Neural cell (in vitro differentiated cells): ENCODE results near the gene ANO9. TPM values are rescaled to one million over a fixed set of nuclear protein-coding genes. Genes with fewer than 3 reads are reported as not detected.

Experiments
- H2AFZ ChIP-seq: fragments of 200-600, 300-800 bp; sonication (generic), shearing (Covaris generic); 2 replicates; pipeline ENCODE4 v1.6.0; 2014; ENCODE audit warnings: low read depth, mild to moderate bottlenecking, antibody characterized with exemption, low read length, moderate library complexity
- H3F3A ChIP-seq: fragments of 200-600 bp; shearing (Covaris generic); 2 replicates; pipeline ENCODE4 v1.6.1; 2016; ENCODE audit warnings: mild to moderate bottlenecking, moderate library complexity, mixed read lengths, antibody characterized with exemption, low read length; ENCODE audit not compliant: insufficient read depth, poor library complexity, severe bottlenecking
- H3K27ac ChIP-seq: fragments of 200-600, 300-800 bp; sonication (generic), shearing (Covaris generic); 2 replicates; pipeline ENCODE4 v1.5.1; 2014; ENCODE audit warnings: mild to moderate bottlenecking, low read length, moderate library complexity
- H3K27me3 ChIP-seq: fragments of 300-800, 200-600 bp; sonication (generic), shearing (Covaris generic); 2 replicates; pipeline ENCODE4 v1.6.0; 2014; ENCODE audit warnings: mild to moderate bottlenecking, low read depth, low read length, moderate library complexity; ENCODE audit not compliant: insufficient read depth
- H3K36me3 ChIP-seq: fragments of 300-800, 200-600 bp; sonication (generic), shearing (Covaris generic); 2 replicates; pipeline ENCODE4 v1.5.1; 2014; ENCODE audit warnings: mild to moderate bottlenecking, antibody characterized with exemption, low read length, moderate library complexity; ENCODE audit not compliant: insufficient read depth
- H3K4me2 ChIP-seq: fragments of 300-800, 200-600 bp; sonication (generic), shearing (Covaris generic); 2 replicates; pipeline ENCODE4 v1.6.0; 2014; ENCODE audit warnings: mild to moderate bottlenecking, low read length
- H3K4me3 ChIP-seq: fragments of 300-800, 200-600 bp; sonication (generic), shearing (Covaris generic); 2 replicates; pipeline ENCODE4 v1.5.1; 2014; ENCODE audit warnings: mild to moderate bottlenecking, low read length, moderate library complexity
- H3K79me2 ChIP-seq: fragments of 200-600 bp; shearing (Covaris generic); replicated peaks from 2 replicates; pipeline ENCODE4 v1.6.0; 2014; ENCODE audit warnings: mild to moderate bottlenecking, low read length, moderate library complexity; ENCODE audit not compliant: insufficient read depth
- H3K9ac ChIP-seq: fragments of 300-800, 200-600 bp; sonication (generic), shearing (Covaris generic); 2 replicates; pipeline ENCODE4 v1.6.1; 2016; ENCODE audit warnings: mild to moderate bottlenecking, low read length, mixed read lengths
- H3K9me2 ChIP-seq: fragments of 200-600 bp; shearing (Covaris generic); 2 replicates; pipeline ENCODE4 v1.6.1; 2016; ENCODE audit warnings: mild to moderate bottlenecking, low read length, mixed read lengths; ENCODE audit not compliant: insufficient read depth
- H3K9me3 ChIP-seq: fragments of 200-600, 300-800 bp; sonication (generic), shearing (Covaris generic); 2 replicates; pipeline ENCODE4 v1.6.1; 2016; ENCODE audit warnings: mild to moderate bottlenecking, mixed run types, low read length, moderate library complexity, mixed read lengths
- H4K20me1 ChIP-seq: fragments of 200-600 bp; shearing (Covaris generic); 2 replicates; pipeline ENCODE4 v1.6.1; 2016; ENCODE audit warnings: mild to moderate bottlenecking, mixed run types; ENCODE audit not compliant: insufficient read depth
- EP300 ChIP-seq: fragments of 450-650 bp; conservative IDR thresholded peaks from 2 replicates; pipeline ENCODE4 v1.6.1; 2014; ENCODE audit warnings: antibody characterized with exemption, mild to moderate bottlenecking, moderate library complexity; ENCODE audit not compliant: poor library complexity, severe bottlenecking
- MXI1 ChIP-seq: fragments of 450-650 bp; conservative IDR thresholded peaks from 2 replicates; pipeline ENCODE4 v1.6.1; 2014; ENCODE audit warnings: antibody characterized with exemption, mild to moderate bottlenecking; ENCODE audit not compliant: poor library complexity, severe bottlenecking
- POLR2AphosphoS5 ChIP-seq: IDR thresholded peaks from 2 replicates; pipeline ENCODE4 v1.6.1; 2012
- RAD21 ChIP-seq: fragments of 450-650 bp; conservative IDR thresholded peaks from 2 replicates; pipeline ENCODE4 v1.6.1; 2014; ENCODE audit warnings: antibody characterized with exemption, mild to moderate bottlenecking, moderate library complexity
- SMC3 ChIP-seq: fragments of 450-650 bp; conservative IDR thresholded peaks from 2 replicates; pipeline ENCODE4 v1.6.1; 2014; ENCODE audit warnings: antibody characterized with exemption, mild to moderate bottlenecking, moderate library complexity; ENCODE audit not compliant: poor library complexity
- TAF1 ChIP-seq: IDR thresholded peaks from 2 replicates; pipeline ENCODE4 v1.6.1; 2012; ENCODE audit warnings: low read depth
- polyA plus RNA-seq: library from polyadenylated mRNA; depleted of rRNA; stranded (reverse); fragments of >200 nt; gene quantifications from 2 replicates; pipeline ENCODE4 v1.2.3, GENCODE V29; 2014
- TF ChIP-seq, protein P1 (sequence below): IDR thresholded peaks from 2 replicates; pipeline ENCODE4 v1.6.1; 2012; ENCODE audit warnings: borderline replicate concordance
- TF ChIP-seq, protein P2 (sequence below): fragments of 450-650 bp; IDR thresholded peaks from 2 replicates; pipeline ENCODE4 v1.5.1; 2014; ENCODE audit warnings: antibody characterized with exemption, mild to moderate bottlenecking, moderate library complexity; ENCODE audit not compliant: poor library complexity, severe bottlenecking

Gene ANO9
- polyA plus RNA-seq, 1 donor from 2014 or later = not detected

DNA sequence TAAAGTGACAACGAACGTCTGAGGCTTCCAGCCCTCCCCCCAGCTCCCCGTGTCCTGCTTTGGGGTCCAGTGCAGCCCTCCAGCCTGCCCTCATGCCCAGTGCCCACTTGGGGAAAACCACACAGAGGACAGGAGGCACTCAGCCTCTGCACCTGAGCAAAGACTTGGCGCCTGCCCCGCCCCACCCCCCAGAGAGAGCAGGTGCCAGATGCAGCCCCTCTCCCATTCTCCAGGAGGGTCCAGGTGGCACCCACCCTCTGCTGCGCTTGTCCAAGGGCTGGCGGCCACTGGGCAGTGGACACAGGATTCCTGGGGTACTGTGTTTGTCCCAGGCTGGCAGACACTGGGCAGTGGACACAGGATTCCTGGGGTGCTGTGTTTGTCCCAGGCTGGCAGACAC lies 49.5 kb upstream of the ANO9 start:
- no peak overlapping the region for H3K27ac ChIP-seq

DNA sequence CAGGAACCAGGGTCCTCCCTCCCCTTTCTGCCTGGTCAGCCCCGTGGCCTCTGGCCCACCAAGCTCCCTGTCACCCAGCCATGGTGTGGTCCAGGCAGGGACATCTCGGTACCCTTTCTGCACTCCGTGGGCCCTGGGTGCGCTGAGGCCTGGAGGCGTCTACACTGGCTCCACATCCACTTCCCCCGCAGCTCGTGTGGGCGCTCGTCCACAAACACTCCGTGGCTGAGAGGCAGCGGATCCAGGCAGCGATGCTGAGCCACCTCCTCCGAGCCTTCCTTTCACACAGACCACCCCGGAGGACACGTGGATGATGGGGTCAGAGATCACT lies 49.1 kb upstream of the ANO9 start:
- Histone ChIP-seq H3K9me3 (no peaks in the 10 kb centered on the region), H3K27ac (no peak overlapping the region), H4K20me1 (no peaks in the 10 kb centered on the region), H3F3A (no peaks in the 10 kb centered on the region), H2AFZ (no peak overlapping the region), H3K27me3 (no peaks in the 10 kb centered on the region), H3K79me2 (no peaks in the 10 kb centered on the region), H3K9ac (no peak overlapping the region), H3K36me3 (no peaks in the 10 kb centered on the region), H3K4me2 (no peak overlapping the region), H3K4me3 (no peak overlapping the region), H3K9me2 (no peaks in the 10 kb centered on the region)
- TF ChIP-seq, protein P1, sequence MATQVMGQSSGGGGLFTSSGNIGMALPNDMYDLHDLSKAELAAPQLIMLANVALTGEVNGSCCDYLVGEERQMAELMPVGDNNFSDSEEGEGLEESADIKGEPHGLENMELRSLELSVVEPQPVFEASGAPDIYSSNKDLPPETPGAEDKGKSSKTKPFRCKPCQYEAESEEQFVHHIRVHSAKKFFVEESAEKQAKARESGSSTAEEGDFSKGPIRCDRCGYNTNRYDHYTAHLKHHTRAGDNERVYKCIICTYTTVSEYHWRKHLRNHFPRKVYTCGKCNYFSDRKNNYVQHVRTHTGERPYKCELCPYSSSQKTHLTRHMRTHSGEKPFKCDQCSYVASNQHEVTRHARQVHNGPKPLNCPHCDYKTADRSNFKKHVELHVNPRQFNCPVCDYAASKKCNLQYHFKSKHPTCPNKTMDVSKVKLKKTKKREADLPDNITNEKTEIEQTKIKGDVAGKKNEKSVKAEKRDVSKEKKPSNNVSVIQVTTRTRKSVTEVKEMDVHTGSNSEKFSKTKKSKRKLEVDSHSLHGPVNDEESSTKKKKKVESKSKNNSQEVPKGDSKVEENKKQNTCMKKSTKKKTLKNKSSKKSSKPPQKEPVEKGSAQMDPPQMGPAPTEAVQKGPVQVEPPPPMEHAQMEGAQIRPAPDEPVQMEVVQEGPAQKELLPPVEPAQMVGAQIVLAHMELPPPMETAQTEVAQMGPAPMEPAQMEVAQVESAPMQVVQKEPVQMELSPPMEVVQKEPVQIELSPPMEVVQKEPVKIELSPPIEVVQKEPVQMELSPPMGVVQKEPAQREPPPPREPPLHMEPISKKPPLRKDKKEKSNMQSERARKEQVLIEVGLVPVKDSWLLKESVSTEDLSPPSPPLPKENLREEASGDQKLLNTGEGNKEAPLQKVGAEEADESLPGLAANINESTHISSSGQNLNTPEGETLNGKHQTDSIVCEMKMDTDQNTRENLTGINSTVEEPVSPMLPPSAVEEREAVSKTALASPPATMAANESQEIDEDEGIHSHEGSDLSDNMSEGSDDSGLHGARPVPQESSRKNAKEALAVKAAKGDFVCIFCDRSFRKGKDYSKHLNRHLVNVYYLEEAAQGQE = no peak

More for the DNA sequence above, 49.5 kb upstream of the ANO9 start:
- H3K79me2 ChIP-seq = no peaks in the 10 kb centered on the region
- H3F3A ChIP-seq = no peaks in the 10 kb centered on the region
- no peak overlapping the region for H3K9ac ChIP-seq
- no peak overlapping the region for H3K4me2 ChIP-seq
- no peaks in the 10 kb centered on the region for H4K20me1 ChIP-seq
- H3K4me3 ChIP-seq = no peak overlapping the region
- H3K9me3 ChIP-seq = no peaks in the 10 kb centered on the region
- no peak for TF ChIP-seq MXI1
- TF ChIP-seq RAD21 = no peak
- TF ChIP-seq, protein P2, sequence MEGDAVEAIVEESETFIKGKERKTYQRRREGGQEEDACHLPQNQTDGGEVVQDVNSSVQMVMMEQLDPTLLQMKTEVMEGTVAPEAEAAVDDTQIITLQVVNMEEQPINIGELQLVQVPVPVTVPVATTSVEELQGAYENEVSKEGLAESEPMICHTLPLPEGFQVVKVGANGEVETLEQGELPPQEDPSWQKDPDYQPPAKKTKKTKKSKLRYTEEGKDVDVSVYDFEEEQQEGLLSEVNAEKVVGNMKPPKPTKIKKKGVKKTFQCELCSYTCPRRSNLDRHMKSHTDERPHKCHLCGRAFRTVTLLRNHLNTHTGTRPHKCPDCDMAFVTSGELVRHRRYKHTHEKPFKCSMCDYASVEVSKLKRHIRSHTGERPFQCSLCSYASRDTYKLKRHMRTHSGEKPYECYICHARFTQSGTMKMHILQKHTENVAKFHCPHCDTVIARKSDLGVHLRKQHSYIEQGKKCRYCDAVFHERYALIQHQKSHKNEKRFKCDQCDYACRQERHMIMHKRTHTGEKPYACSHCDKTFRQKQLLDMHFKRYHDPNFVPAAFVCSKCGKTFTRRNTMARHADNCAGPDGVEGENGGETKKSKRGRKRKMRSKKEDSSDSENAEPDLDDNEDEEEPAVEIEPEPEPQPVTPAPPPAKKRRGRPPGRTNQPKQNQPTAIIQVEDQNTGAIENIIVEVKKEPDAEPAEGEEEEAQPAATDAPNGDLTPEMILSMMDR = no peak
- no peak for TF ChIP-seq POLR2AphosphoS5
- no peaks in the 10 kb centered on the region for H3K36me3 ChIP-seq
- H2AFZ ChIP-seq = no peak overlapping the region
- H3K9me2 ChIP-seq = no peaks in the 10 kb centered on the region
- no peaks in the 10 kb centered on the region for H3K27me3 ChIP-seq

DNA sequence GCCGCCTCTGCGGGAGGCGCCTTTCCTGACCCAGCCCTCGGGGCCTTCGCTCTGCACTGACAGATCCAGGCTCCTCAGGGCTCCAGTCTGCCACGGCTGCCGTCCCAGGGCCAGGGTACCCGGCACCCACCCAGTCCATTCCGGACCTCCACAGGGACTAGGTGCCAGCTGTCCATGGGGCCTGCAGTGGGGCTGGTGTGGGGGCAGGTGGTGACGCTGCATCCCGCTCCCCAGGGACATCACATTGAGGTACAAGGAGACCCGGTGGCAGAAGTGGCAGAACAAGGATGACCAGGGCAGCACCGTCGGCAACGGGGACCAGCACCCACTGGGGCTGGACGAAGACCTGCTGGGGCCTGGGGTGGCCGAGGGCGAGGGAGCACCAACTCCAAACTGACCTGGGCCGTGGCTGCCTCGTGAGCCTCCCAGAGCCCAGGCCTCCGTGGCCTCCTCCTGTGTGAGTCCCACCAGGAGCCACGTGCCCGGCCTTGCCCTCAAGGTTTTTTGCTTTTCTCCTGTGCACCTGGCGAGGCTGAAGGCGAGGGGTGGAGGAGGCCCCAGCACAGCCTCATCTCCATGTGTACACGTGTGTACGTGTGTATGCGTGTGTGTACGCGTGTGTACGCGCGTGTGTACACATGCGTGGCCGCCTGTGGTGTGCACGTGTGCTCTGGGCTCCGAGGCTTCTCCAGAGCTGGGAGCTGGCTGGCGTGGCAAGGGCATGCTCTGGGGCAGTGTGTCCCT lies 48.5 kb upstream of the ANO9 start:
- H3K9me3 ChIP-seq = no peaks in the 10 kb centered on the region
- no peaks in the 10 kb centered on the region for H3K27me3 ChIP-seq
- no peak overlapping the region for H3K4me2 ChIP-seq
- H3F3A ChIP-seq = no peaks in the 10 kb centered on the region
- TF ChIP-seq EP300 = no peak
- no peak for TF ChIP-seq RAD21
- TF ChIP-seq TAF1 = no peak
- TF ChIP-seq, protein P2 = no peak
- no peak for TF ChIP-seq SMC3
- no peak for TF ChIP-seq MXI1
- H3K27ac ChIP-seq = no peak overlapping the region
- no peak overlapping the region for H3K9ac ChIP-seq
- H3K9me2 ChIP-seq = no peaks in the 10 kb centered on the region
- no peaks in the 10 kb centered on the region for H3K36me3 ChIP-seq
- no peaks in the 10 kb centered on the region for H4K20me1 ChIP-seq
- no peak overlapping the region for H3K4me3 ChIP-seq
- no peaks in the 10 kb centered on the region for H3K79me2 ChIP-seq
- no peak overlapping the region for H2AFZ ChIP-seq
